Activated CD4-positive, alpha-beta memory T cell treated with anti-CD3 and anti-CD28 coated beads for 36 hours (primary cell): Measurements from ENCODE around the gene NHLRC2. TPM values are rescaled to one million over a fixed set of nuclear protein-coding genes. Genes with fewer than 3 reads are reported as not detected.

ENCODE experiments used
- CTCF ChIA-PET: fragments of 350-600 bp; sonication (Branson Sonifier 250); formaldehyde crosslinking; loops from one replicate; lab custom pipeline; 2021; ENCODE audit warnings: antibody characterized with exemption, inconsistent platforms; lab: Charles Lee
- POLR2A ChIA-PET: fragments of 350-600 bp; sonication (Branson Sonifier 250); formaldehyde crosslinking; loops from one replicate; lab custom pipeline; 2021; ENCODE audit warnings: antibody characterized with exemption; lab: Charles Lee
- DNase-seq: peaks from one replicate; pipeline ENCODE4 v3.0.0-alpha.2; 2020
- H3K27ac Mint-ChIP-seq: one replicate; pipeline ENCODE4 v1.8.0; 2021; ENCODE audit warnings: mixed read lengths
- H3K27me3 Mint-ChIP-seq: one replicate; pipeline ENCODE4 v1.8.0; 2021; ENCODE audit warnings: mixed read lengths
- H3K36me3 Mint-ChIP-seq: one replicate; pipeline ENCODE4 v1.8.0; 2021; ENCODE audit warnings: mixed read lengths
- H3K4me1 Mint-ChIP-seq: one replicate; pipeline ENCODE4 v1.8.0; 2021; ENCODE audit warnings: low read depth, mixed read lengths
- H3K4me3 Mint-ChIP-seq: one replicate; pipeline ENCODE4 v1.8.0; 2021; ENCODE audit warnings: mild to moderate bottlenecking, mixed read lengths
- H3K9me3 Mint-ChIP-seq: one replicate; pipeline ENCODE4 v1.8.0; 2021; ENCODE audit warnings: mixed read lengths
- intact Hi-C: fragments of 100-400 bp; cut with micrococcal nuclease; formaldehyde crosslinking; loops from one replicate; pipeline ENCODE4 v1.15.1; 2023
- total RNA-seq, 2 experiments: library from RNA; stranded (reverse); gene quantifications; one replicate each; pipeline ENCODE4 v1.2.3, GENCODE V29; 2021

Gene NHLRC2
- total RNA-seq, 2 experiments from 2014 or later = 21.8 to 23.7 TPM

GRCh38 chr10:113947184-113948041 is 93.0 kb downstream of the NHLRC2 start:
- intact Hi-C loops = no loop called here
- Mint-ChIP-seq H3K4me3 (no peak overlapping the region), H3K9me3 (no peaks in the 10 kb centered on the region), H3K27me3 (peaks cover 3% of the 10 kb centered on the region), H3K36me3 (no peaks in the 10 kb centered on the region), H3K27ac (no peak overlapping the region), H3K4me1 (peaks cover 2% of the 10 kb centered on the region)
- ChIA-PET CTCF (no interaction called here), POLR2A (no interaction called here)
- no peak for DNase-seq

- POLR2A ChIA-PET = no interaction called here
- Mint-ChIP-seq H3K27me3 (peaks cover 3% of the 10 kb centered on the region), H3K27ac (no peak overlapping the region), H3K9me3 (no peaks in the 10 kb centered on the region), H3K36me3 (no peaks in the 10 kb centered on the region), H3K4me3 (no peak overlapping the region), H3K4me1 (peaks cover 2% of the 10 kb centered on the region)
- intact Hi-C loops = no loop called here
- CTCF ChIA-PET = no interaction called here
- no peak for DNase-seq
Measured at GRCh38 chr10:113948048-113948447, 93.6 kb downstream of the NHLRC2 start.

DNA sequence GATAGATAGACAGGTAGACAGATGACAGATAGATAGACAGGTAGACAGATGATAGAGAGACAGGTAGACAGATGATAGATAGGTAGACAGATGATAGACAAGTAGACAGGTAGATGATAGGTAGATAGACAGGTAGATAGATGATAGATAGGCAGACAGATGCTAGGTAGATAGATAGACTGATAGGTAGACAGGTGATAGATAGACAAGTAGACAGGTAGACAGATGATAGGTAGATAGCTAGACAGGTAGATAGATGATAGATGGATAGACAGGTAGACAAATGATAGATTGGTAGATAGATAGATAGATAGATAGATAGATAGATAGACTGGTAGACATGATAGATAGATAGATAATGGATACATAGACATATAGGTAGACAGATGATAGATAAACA is 95.8 kb downstream of the NHLRC2 start:
- no peak overlapping the region for H3K4me3 Mint-ChIP-seq
- ChIA-PET POLR2A (no interaction called here), CTCF (no interaction called here)
- peaks cover 3% of the 10 kb centered on the region for H3K27me3 Mint-ChIP-seq
- no peaks in the 10 kb centered on the region for H3K9me3 Mint-ChIP-seq
- H3K27ac Mint-ChIP-seq = no peak overlapping the region
- no peaks in the 10 kb centered on the region for H3K36me3 Mint-ChIP-seq
- peaks cover 7% of the 10 kb centered on the region for H3K4me1 Mint-ChIP-seq
- intact Hi-C loops = no loop called here
- no peak for DNase-seq

GRCh38 chr10:113953505-113954272 is 99.2 kb downstream of the NHLRC2 start:
- DNase-seq = no peak
- Mint-ChIP-seq H3K27me3 (peaks cover 3% of the 10 kb centered on the region), H3K4me1 (peaks cover 10% of the 10 kb centered on the region), H3K27ac (no peak overlapping the region), H3K4me3 (no peak overlapping the region), H3K36me3 (no peaks in the 10 kb centered on the region), H3K9me3 (no peaks in the 10 kb centered on the region)
- CTCF ChIA-PET = interaction anchor here (0.8 to 1.4 kb wide), 3 partner anchors 9 to 155 kb away, joined by 3 to 4 read pairs (median 4); no protein-coding TSS in a partner anchor
- intact Hi-C loops = no loop called here
- POLR2A ChIA-PET = no interaction called here

GRCh38 chr10:113954409-113954808 is 99.9 kb downstream of the NHLRC2 start:
- Mint-ChIP-seq H3K4me1 (peaks cover 17% of the 10 kb centered on the region), H3K4me3 (no peak overlapping the region), H3K27me3 (peaks cover 3% of the 10 kb centered on the region), H3K9me3 (no peaks in the 10 kb centered on the region), H3K27ac (no peak overlapping the region), H3K36me3 (no peaks in the 10 kb centered on the region)
- ChIA-PET CTCF (interaction anchor here (0.7 to 1.4 kb wide), 3 partner anchors 9 to 247 kb away, joined by 3 to 4 read pairs (median 4); no protein-coding TSS in a partner anchor), POLR2A (no interaction called here)
- DNase-seq = no peak
- intact Hi-C loops = no loop called here

GRCh38 chr10:113957013-113957412 is 102.6 kb downstream of the NHLRC2 start:
- H3K4me1 Mint-ChIP-seq = peaks cover 43% of the 10 kb centered on the region
- intact Hi-C loops = no loop called here
- H3K4me3 Mint-ChIP-seq = no peak overlapping the region
- H3K9me3 Mint-ChIP-seq = no peaks in the 10 kb centered on the region
- H3K36me3 Mint-ChIP-seq = no peaks in the 10 kb centered on the region
- ChIA-PET POLR2A (no interaction called here), CTCF (no interaction called here)
- H3K27ac Mint-ChIP-seq = no peak overlapping the region
- no peak for DNase-seq
- no peaks in the 10 kb centered on the region for H3K27me3 Mint-ChIP-seq

GRCh38 chr10:113958631-113959382 is 104.3 kb downstream of the NHLRC2 start:
- peak; percentile 49 for DNase-seq
- CTCF ChIA-PET = interaction anchor here (1.2 kb wide), 1 partner anchor 21 kb away, joined by 4 read pairs; no protein-coding TSS in a partner anchor
- peaks cover 44% of the 10 kb centered on the region for H3K4me1 Mint-ChIP-seq
- POLR2A ChIA-PET = no interaction called here
- H3K36me3 Mint-ChIP-seq = no peaks in the 10 kb centered on the region
- no peak overlapping the region for H3K27ac Mint-ChIP-seq
- peaks cover 2% of the 10 kb centered on the region for H3K9me3 Mint-ChIP-seq
- H3K4me3 Mint-ChIP-seq = no peak overlapping the region
- H3K27me3 Mint-ChIP-seq = no peaks in the 10 kb centered on the region
- intact Hi-C loops = no loop called here

GRCh38 chr10:113959383-113959760 is 104.9 kb downstream of the NHLRC2 start:
- CTCF ChIA-PET = interaction anchor here (1.2 kb wide), 1 partner anchor 21 kb away, joined by 4 read pairs; no protein-coding TSS in a partner anchor
- POLR2A ChIA-PET = no interaction called here
- Mint-ChIP-seq H3K27me3 (peaks cover 1% of the 10 kb centered on the region), H3K4me3 (no peak overlapping the region), H3K27ac (no peak overlapping the region), H3K9me3 (peaks cover 2% of the 10 kb centered on the region), H3K4me1 (peaks cover 43% of the 10 kb centered on the region), H3K36me3 (no peaks in the 10 kb centered on the region)
- peak; percentile 11 for DNase-seq
- intact Hi-C loops = no loop called here

DNA sequence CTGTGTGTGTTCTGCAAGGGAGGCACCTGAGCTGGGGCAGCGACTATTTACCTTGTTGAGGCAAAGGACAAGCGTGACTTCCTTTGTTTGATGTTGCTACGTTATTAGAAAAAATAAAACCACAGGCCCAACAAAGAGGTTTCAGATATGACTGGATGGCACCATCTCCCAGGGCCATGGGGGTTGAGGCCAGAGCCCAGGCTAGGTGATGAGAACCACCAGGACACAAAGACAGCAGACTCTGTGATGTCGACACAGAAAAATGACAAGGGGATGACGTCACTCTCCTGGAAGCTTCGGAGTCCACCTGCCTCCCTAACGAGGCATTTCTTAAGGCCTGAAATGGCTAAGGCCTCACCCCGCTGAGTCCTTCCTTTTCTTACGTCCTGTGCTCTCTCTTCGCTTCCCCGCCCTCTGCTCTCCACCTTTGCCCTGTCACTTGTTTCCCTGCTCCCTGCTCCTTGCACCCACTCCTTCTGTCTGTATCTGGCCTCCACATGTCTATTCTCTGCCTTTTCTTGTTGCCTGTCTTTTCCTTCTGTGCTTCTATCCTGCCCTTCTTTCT is 106.2 kb downstream of the NHLRC2 start:
- H3K27ac Mint-ChIP-seq = peak overlapping the region; percentile 70
- H3K9me3 Mint-ChIP-seq = peaks cover 2% of the 10 kb centered on the region
- peak; percentile 62 for DNase-seq
- peaks cover 43% of the 10 kb centered on the region for H3K4me1 Mint-ChIP-seq
- ChIA-PET POLR2A (interaction anchor here (0.5 kb wide), 1 partner anchor 77 kb away, joined by 3 read pairs; no protein-coding TSS in a partner anchor), CTCF (interaction anchor here (1.0 kb wide), 1 partner anchor 141 kb away, joined by 3 read pairs; no protein-coding TSS in a partner anchor)
- intact Hi-C loops = loop anchor here (1.0 to 5.0 kb wide), 8 partner anchors 86 to 582 kb away; partner anchors contain the start of genes CASP7, CCDC186, DCLRE1A and NHLRC2
- no peak overlapping the region for H3K4me3 Mint-ChIP-seq
- peaks cover 1% of the 10 kb centered on the region for H3K27me3 Mint-ChIP-seq
- no peaks in the 10 kb centered on the region for H3K36me3 Mint-ChIP-seq

DNA sequence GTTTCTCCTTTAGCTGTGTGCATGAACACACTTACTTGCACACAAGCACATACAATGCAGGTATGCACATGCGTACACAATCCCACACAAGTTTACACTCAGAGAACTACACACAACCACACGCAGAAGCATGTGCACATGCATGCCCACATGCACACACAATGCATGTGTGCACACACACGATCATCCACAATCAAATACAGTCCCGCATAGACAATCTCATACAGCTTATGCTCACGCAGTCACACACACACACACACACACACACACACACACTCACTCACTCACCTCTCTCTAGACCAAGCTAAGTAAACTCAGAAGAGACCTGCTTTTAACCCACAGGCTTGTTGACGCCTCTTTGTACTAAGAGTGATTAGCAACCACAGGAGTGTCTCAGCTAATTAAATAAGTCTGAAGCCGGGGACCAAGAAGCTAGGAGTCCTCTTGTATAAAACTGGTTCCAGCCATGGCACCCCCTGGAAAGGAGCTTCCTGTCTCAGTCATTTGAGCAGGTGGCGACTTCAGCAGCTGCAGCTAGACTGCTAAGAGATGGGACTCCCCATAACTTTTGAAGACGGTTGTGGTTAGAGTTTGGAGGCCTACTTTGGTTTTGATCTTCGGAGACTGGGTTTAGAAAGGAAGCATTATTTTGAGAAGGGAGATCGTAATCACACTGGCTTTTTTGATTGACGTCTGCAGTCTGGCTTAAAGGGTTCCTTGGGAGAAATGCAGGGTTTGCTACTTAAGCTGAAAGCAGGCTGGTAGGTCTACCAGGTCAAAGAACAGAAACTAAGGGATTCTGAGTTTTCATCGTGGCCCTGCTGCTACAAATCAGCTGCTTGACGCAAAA is 106.9 kb downstream of the NHLRC2 start:
- H3K36me3 Mint-ChIP-seq = no peaks in the 10 kb centered on the region
- DNase-seq = peak; percentile 76
- peak overlapping the region; percentile 70 for H3K27ac Mint-ChIP-seq
- POLR2A ChIA-PET = interaction anchor here (0.5 to 0.8 kb wide), 3 partner anchors 12 to 206 kb away, joined by 3 read pairs; no protein-coding TSS in a partner anchor
- peaks cover 43% of the 10 kb centered on the region for H3K4me1 Mint-ChIP-seq
- H3K9me3 Mint-ChIP-seq = peaks cover 2% of the 10 kb centered on the region
- CTCF ChIA-PET = interaction anchor here (1.0 kb wide), 1 partner anchor 140 kb away, joined by 3 read pairs; no protein-coding TSS in a partner anchor
- H3K4me3 Mint-ChIP-seq = peak overlapping the region; percentile 3
- H3K27me3 Mint-ChIP-seq = peaks cover 1% of the 10 kb centered on the region
- intact Hi-C loops = loop anchor here (1.0 to 5.0 kb wide), 8 partner anchors 85 to 581 kb away; partner anchors contain the start of genes CASP7, CCDC186, DCLRE1A and NHLRC2
